H9 (cell line): ENCODE results near the gene ZCWPW1. TPM values are rescaled to one million over a fixed set of nuclear protein-coding genes. Genes with fewer than 3 reads are reported as not detected.

Source experiments
- DNase-seq: peaks from one replicate; pipeline ENCODE4 v3.0.0-alpha.2; 2017
- H2AFZ ChIP-seq: one replicate; pipeline ENCODE4 v1.6.1; 2013; ENCODE audit warnings: mild to moderate bottlenecking, low read length, control low read depth, moderate library complexity
- H2AK5ac ChIP-seq: 2 replicates; pipeline ENCODE4 v1.6.1; 2013; ENCODE audit warnings: low read length, control low read depth, mixed read lengths; ENCODE audit not compliant: insufficient read length
- H2BK120ac ChIP-seq: one replicate; pipeline ENCODE4 v1.6.1; 2013; ENCODE audit warnings: low read depth, mild to moderate bottlenecking, low read length, control low read depth, inconsistent platforms; ENCODE audit not compliant: poor library complexity, severe bottlenecking
- H2BK12ac ChIP-seq: 2 replicates; pipeline ENCODE4 v1.6.1; 2013; ENCODE audit warnings: low read length, control low read depth, mixed read lengths, low read depth; ENCODE audit not compliant: insufficient read length
- H2BK15ac ChIP-seq: 2 replicates; pipeline ENCODE4 v1.6.1; 2013; ENCODE audit warnings: low read depth, low read length, control low read depth
- H2BK20ac ChIP-seq: one replicate; pipeline ENCODE4 v1.6.1; 2013; ENCODE audit warnings: low read depth, mild to moderate bottlenecking, low read length, control low read depth, inconsistent platforms; ENCODE audit not compliant: poor library complexity, severe bottlenecking
- H2BK5ac ChIP-seq: 2 replicates; pipeline ENCODE4 v1.6.1; 2013; ENCODE audit warnings: low read length, control low read depth, mixed read lengths; ENCODE audit not compliant: insufficient read length
- H3K14ac ChIP-seq: 2 replicates; pipeline ENCODE4 v1.6.1; 2013; ENCODE audit warnings: low read length, control low read depth; ENCODE audit not compliant: insufficient read depth
- H3K18ac ChIP-seq: 2 replicates; pipeline ENCODE4 v1.6.1; 2013; ENCODE audit warnings: low read depth, mild to moderate bottlenecking, mixed read lengths, low read length, control low read depth; ENCODE audit not compliant: insufficient read length
- H3K23ac ChIP-seq: 2 replicates; pipeline ENCODE4 v1.6.1; 2013; ENCODE audit warnings: low read length, control low read depth, mixed read lengths, low read depth; ENCODE audit not compliant: insufficient read length
- H3K23me2 ChIP-seq: 2 replicates; pipeline ENCODE4 v1.6.1; 2013; ENCODE audit warnings: low read depth, mild to moderate bottlenecking, mixed read lengths, low read length, control low read depth; ENCODE audit not compliant: insufficient read length, poor library complexity, severe bottlenecking
- H3K27ac ChIP-seq: 2 replicates; pipeline ENCODE4 v1.5.1; 2013; ENCODE audit warnings: low read length, control low read depth, mixed read lengths, low read depth; ENCODE audit not compliant: insufficient read length
- H3K27me3 ChIP-seq: 2 replicates; pipeline ENCODE4 v1.6.1; 2013; ENCODE audit warnings: low read length, control low read depth, inconsistent platforms; ENCODE audit not compliant: insufficient read depth
- H3K4ac ChIP-seq: 2 replicates; pipeline ENCODE4 v1.6.1; 2013; ENCODE audit warnings: low read depth, mild to moderate bottlenecking, control low read depth, inconsistent platforms, low read length, moderate library complexity
- H3K4me1 ChIP-seq: 2 replicates; pipeline ENCODE4 v1.6.1; 2013; ENCODE audit warnings: low read length, control low read depth, inconsistent platforms; ENCODE audit not compliant: insufficient read depth
- H3K4me2 ChIP-seq: 2 replicates; pipeline ENCODE4 v1.6.1; 2013; ENCODE audit warnings: low read length, control low read depth, mixed read lengths; ENCODE audit not compliant: insufficient read length, insufficient read depth
- H3K56ac ChIP-seq: 2 replicates; pipeline ENCODE4 v1.6.1; 2013; ENCODE audit warnings: low read depth, mild to moderate bottlenecking, mixed read lengths, low read length, control low read depth; ENCODE audit not compliant: insufficient read length
- H3K79me1 ChIP-seq: 2 replicates; pipeline ENCODE4 v1.6.1; 2013; ENCODE audit warnings: low read depth, mild to moderate bottlenecking, moderate library complexity, low read length, control low read depth, inconsistent platforms; ENCODE audit not compliant: insufficient read depth, poor library complexity, severe bottlenecking
- H3K79me2 ChIP-seq: 2 replicates; pipeline ENCODE4 v1.6.1; 2013; ENCODE audit warnings: low read length, control low read depth, inconsistent platforms; ENCODE audit not compliant: insufficient read depth
- H3K9ac ChIP-seq: 2 replicates; pipeline ENCODE4 v1.6.1; 2013; ENCODE audit warnings: low read length, control low read depth, mixed read lengths; ENCODE audit not compliant: insufficient read length; ENCODE audit errors: extremely low read depth
- H3K9me3 ChIP-seq: one replicate; pipeline ENCODE4 v1.6.1; 2013; ENCODE audit warnings: low read depth, low read length, inconsistent platforms; ENCODE audit not compliant: control insufficient read depth
- H3T11ph ChIP-seq: one replicate; pipeline ENCODE4 v1.6.1; 2013; ENCODE audit warnings: mild to moderate bottlenecking, low read length, control low read depth, inconsistent platforms
- H4K20me1 ChIP-seq: one replicate; pipeline ENCODE4 v1.6.1; 2013; ENCODE audit not compliant: control insufficient read depth, insufficient read length, insufficient read depth
- H4K5ac ChIP-seq: 2 replicates; pipeline ENCODE4 v1.6.1; 2013; ENCODE audit warnings: low read depth, mild to moderate bottlenecking, mixed read lengths, low read length, control low read depth; ENCODE audit not compliant: insufficient read length
- H4K8ac ChIP-seq: replicated peaks from 2 replicates; pipeline ENCODE4 v1.6.1; 2013; ENCODE audit warnings: low read length, control low read depth, mixed read lengths, low read depth; ENCODE audit not compliant: insufficient read length
- H4K91ac ChIP-seq: 2 replicates; pipeline ENCODE4 v1.6.1; 2013; ENCODE audit warnings: low read depth, mild to moderate bottlenecking, moderate library complexity, mixed read lengths, low read length, control low read depth; ENCODE audit not compliant: insufficient read length
- H3K27ac Mint-ChIP-seq, 3 experiments: 2 replicates in 2 of 3; 3 replicates in 1 of 3; pipeline ENCODE4 v1.8.0; 2020 to 2021; ENCODE audit warnings: mixed read lengths in 3 of 3, mild to moderate bottlenecking in 1 of 3, moderate library complexity in 1 of 3
- H3K27me3 Mint-ChIP-seq: 2 replicates; pipeline ENCODE4 v1.8.0; 2021; ENCODE audit warnings: low read depth, mild to moderate bottlenecking, moderate library complexity, mixed read lengths
- H3K36me3 Mint-ChIP-seq, 3 experiments: 2 replicates in 2 of 3; 3 replicates in 1 of 3; pipeline ENCODE4 v1.8.0; 2020 to 2021; ENCODE audit warnings: low read depth in 3 of 3, mixed read lengths in 3 of 3; ENCODE audit not compliant: insufficient read depth in 1 of 3
- H3K4me1 Mint-ChIP-seq, 2 experiments: 2 replicates each; pipeline ENCODE4 v1.8.0; 2020; ENCODE audit warnings: mixed read lengths in 2 of 2
- H3K4me3 Mint-ChIP-seq, 2 experiments: 2 replicates in 1 of 2; 3 replicates in 1 of 2; pipeline ENCODE4 v1.8.0; 2020 to 2021; ENCODE audit warnings: mild to moderate bottlenecking in 2 of 2, mixed read lengths in 2 of 2, moderate library complexity in 1 of 2
- H3K9me3 Mint-ChIP-seq, 2 experiments: 2 replicates in 1 of 2; 3 replicates in 1 of 2; pipeline ENCODE4 v1.8.0; 2020; ENCODE audit warnings: mild to moderate bottlenecking in 2 of 2, mixed read lengths in 2 of 2, moderate library complexity in 1 of 2
- CTCF ChIP-seq: fragments of 200-600 bp; sonication (generic); conservative IDR thresholded peaks from 3 replicates; pipeline ENCODE4 v1.8.0; 2021; ENCODE audit warnings: antibody characterized with exemption, mild to moderate bottlenecking
- WGBS: extraction: QIAGEN DNeasy Blood & Tissue Kit; methylation state at CpG from one replicate; pipeline ENCODE4 v1.1.7; 2013; ENCODE audit warnings: missing lambda C conversion rate, low lambda C conversion rate, mixed read lengths; ENCODE audit not compliant: insufficient read length; ENCODE audit errors: extremely low coverage; 5-methylcytosine and 5-hydroxymethylcytosine counted together
- total RNA-seq: library from RNA; stranded (reverse); gene quantifications from 2 replicates; pipeline ENCODE4 v1.2.1, GENCODE V29; 2021

Gene ZCWPW1
- total RNA-seq, 1 experiment from 2014 or later = 1.1 TPM

DNA sequence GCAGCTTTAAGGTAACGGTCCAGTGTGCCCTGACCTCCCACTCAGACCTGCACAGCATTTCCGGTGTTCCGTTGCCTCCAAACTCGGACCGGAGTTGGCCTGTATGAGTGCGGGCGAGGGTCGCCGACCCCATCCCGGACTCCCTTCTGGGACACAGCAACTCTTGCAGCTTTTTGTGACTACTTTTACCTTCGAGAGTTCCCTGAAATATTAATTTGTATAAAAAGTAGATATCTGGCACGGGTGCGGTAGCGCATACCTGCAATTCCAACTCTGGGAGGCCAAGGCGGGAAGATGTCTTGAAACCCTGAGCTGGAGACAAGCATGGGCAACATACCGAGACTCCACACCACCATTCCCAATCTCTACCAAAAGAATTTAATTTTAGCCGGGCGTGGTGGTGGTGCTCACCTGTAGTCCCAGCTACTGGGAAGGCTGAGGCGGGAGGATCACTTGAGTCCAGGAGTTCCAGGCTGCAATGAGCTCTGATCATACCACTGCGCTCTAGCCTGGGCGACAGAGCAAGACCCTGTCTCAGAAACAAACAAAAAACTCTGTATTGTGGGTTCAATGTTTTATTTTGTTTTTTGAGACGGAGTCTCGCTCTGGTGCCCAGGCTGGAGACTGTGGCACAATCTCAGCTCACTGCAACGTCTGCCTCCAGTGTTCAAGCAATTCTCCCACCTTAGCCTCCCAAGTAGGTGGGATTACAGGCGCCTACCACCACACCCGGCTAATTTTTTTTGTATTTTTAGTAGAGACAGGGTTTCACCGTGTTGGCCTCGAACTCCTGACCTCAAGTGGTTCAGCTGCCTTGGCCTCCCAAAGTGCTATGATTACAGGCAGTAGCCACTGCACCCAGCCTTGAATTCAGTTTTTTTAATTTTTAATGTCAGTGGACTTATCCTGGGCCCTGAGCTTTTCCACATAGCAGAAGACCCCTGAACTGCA is 8.9 kb upstream of the ZCWPW1 start:
- no peak overlapping the region for H3K4me2 ChIP-seq
- no peaks in the 10 kb centered on the region for H3K9me3 ChIP-seq
- H3K4me1 ChIP-seq = no peaks in the 10 kb centered on the region
- Mint-ChIP-seq H3K9me3 (no peaks in the 10 kb centered on the region), H3K4me3 (peak overlapping the region in 1 of 2 experiments; percentile 62; a peak in 3 of 5 replicates), H3K27ac (peak overlapping the region in 1 of 3 experiments; percentile 61; a peak in 1 of 7 replicates), H3K4me1 (peaks cover 25 to 27% of the 10 kb centered on the region in 2 experiments), H3K27me3 (peaks cover 3% of the 10 kb centered on the region; the same call in 1 of the 2 replicates), H3K36me3 (peaks cover 25 to 48% (median 26%) of the 10 kb centered on the region in 3 experiments)
- no peak overlapping the region for H3K56ac ChIP-seq
- peaks cover 7% of the 10 kb centered on the region for H3K23me2 ChIP-seq
- H3K27me3 ChIP-seq = no peaks in the 10 kb centered on the region
- H2AK5ac ChIP-seq = no peak overlapping the region
- H2BK15ac ChIP-seq = no peak overlapping the region
- no peak overlapping the region for H3K9ac ChIP-seq
- TF ChIP-seq CTCF = no peak
- no peak overlapping the region for H2BK20ac ChIP-seq
- no peak overlapping the region for H2BK12ac ChIP-seq
- no peak overlapping the region for H4K5ac ChIP-seq
- H3K18ac ChIP-seq = peak overlapping the region; percentile 49
- no peak overlapping the region for H3K27ac ChIP-seq
- no peak for DNase-seq
- no CpG with 5 or more reads among the region's 28 CpGs for WGBS
- H3K79me1 ChIP-seq = no peaks in the 10 kb centered on the region
- no peak overlapping the region for H2BK5ac ChIP-seq
- no peak overlapping the region for H2BK120ac ChIP-seq
- H3T11ph ChIP-seq = no peak overlapping the region
- no peak overlapping the region for H4K91ac ChIP-seq
- H2AFZ ChIP-seq = no peak overlapping the region
- H4K20me1 ChIP-seq = no peaks in the 10 kb centered on the region
- H3K23ac ChIP-seq = no peak overlapping the region
- no peak overlapping the region for H4K8ac ChIP-seq
- no peaks in the 10 kb centered on the region for H3K79me2 ChIP-seq
- H3K14ac ChIP-seq = no peak overlapping the region
- no peak overlapping the region for H3K4ac ChIP-seq
